Keratinocyte (primary cell): ENCODE results near the gene ELOF1. TPM values are rescaled to one million over a fixed set of nuclear protein-coding genes. Genes with fewer than 3 reads are reported as not detected.

Experiments used
- DNase-seq: peaks from one replicate; pipeline ENCODE4 v3.0.0-alpha.2; 2011; ENCODE audit warnings: low read depth, missing footprints, low spot score
- FAIRE-seq: peaks from 2 replicates; lab custom pipeline; 2011; peaks lifted over from hg19 to GRCh38; lab: Jason Lieb, UNC
- H2AFZ ChIP-seq: 2 replicates; pipeline ENCODE4 v1.6.0; 2012; ENCODE audit warnings: low read length, control low read depth, inconsistent platforms; ENCODE audit not compliant: control insufficient read depth
- H3K27ac ChIP-seq: 2 replicates; pipeline ENCODE4 v1.5.1; 2011; ENCODE audit warnings: low read length; ENCODE audit not compliant: control insufficient read depth, insufficient read depth
- H3K27me3 ChIP-seq: 3 replicates; pipeline ENCODE4 v1.6.0; 2011; ENCODE audit warnings: low read length; ENCODE audit not compliant: control insufficient read depth, insufficient read depth; ENCODE audit errors: extremely low read depth
- H3K36me3 ChIP-seq, 2 experiments: 2 replicates in 1 of 2; 3 replicates in 1 of 2; pipeline ENCODE4 v1.5.1; 2011; ENCODE audit warnings: low read length in 2 of 2, mild to moderate bottlenecking in 1 of 2; ENCODE audit not compliant: control insufficient read depth in 2 of 2, insufficient read depth in 2 of 2; ENCODE audit errors: extremely low read depth in 1 of 2
- H3K4me1 ChIP-seq: 3 replicates; pipeline ENCODE4 v1.5.1; 2011; ENCODE audit warnings: low read length; ENCODE audit not compliant: control insufficient read depth, insufficient read depth; ENCODE audit errors: extremely low read depth
- H3K4me2 ChIP-seq: 3 replicates; pipeline ENCODE4 v1.6.0; 2011; ENCODE audit warnings: low read depth, low read length; ENCODE audit not compliant: control insufficient read depth, insufficient read depth; ENCODE audit errors: extremely low read depth
- H3K4me3 ChIP-seq, 3 experiments: fragments of 200-600 bp in 1 of 3; sonication (generic) in 1 of 3; 2 replicates in 2 of 3; 3 replicates in 1 of 3; pipeline ENCODE4 v1.5.1; 2011 to 2016; ENCODE audit warnings: low read length in 3 of 3, mild to moderate bottlenecking in 3 of 3, control low read depth in 2 of 3, inconsistent platforms in 1 of 3, low read depth in 1 of 3, mixed read lengths in 1 of 3, mixed run types in 1 of 3, moderate library complexity in 1 of 3; ENCODE audit not compliant: control insufficient read depth in 2 of 3, insufficient read depth in 2 of 3; ENCODE audit errors: extremely low read depth in 1 of 3
- H3K79me2 ChIP-seq: 2 replicates; pipeline ENCODE4 v1.6.0; 2012; ENCODE audit warnings: low read length; ENCODE audit not compliant: control insufficient read depth, insufficient read depth
- H3K9ac ChIP-seq: 3 replicates; pipeline ENCODE4 v1.6.0; 2011; ENCODE audit warnings: low read length; ENCODE audit not compliant: control insufficient read depth, insufficient read depth; ENCODE audit errors: extremely low read depth
- H3K9me1 ChIP-seq: 3 replicates; pipeline ENCODE4 v1.6.0; 2011; ENCODE audit warnings: low read length; ENCODE audit not compliant: control insufficient read depth, insufficient read depth; ENCODE audit errors: extremely low read depth
- H3K9me3 ChIP-seq: 2 replicates; pipeline ENCODE4 v1.5.1; 2012; ENCODE audit warnings: low read depth, low read length; ENCODE audit not compliant: control insufficient read depth
- H4K20me1 ChIP-seq: 3 replicates; pipeline ENCODE4 v1.6.0; 2011; ENCODE audit warnings: low read length; ENCODE audit not compliant: control insufficient read depth, insufficient read depth; ENCODE audit errors: extremely low read depth
- EZH2 ChIP-seq: IDR thresholded peaks from one replicate; pipeline ENCODE4 v1.6.1; 2012; ENCODE audit warnings: inconsistent platforms, mild to moderate bottlenecking, low read length, moderate library complexity
- dilution Hi-C: fragments of 300-500 bp; cut with MboI; formaldehyde crosslinking; loops from one replicate; pipeline ENCODE4 v1.7.0; 2020; ENCODE audit warnings: low sequenced_read_pairs; ENCODE audit not compliant: extremely low pct_ligation_motif_present
- polyA plus RNA-seq, 5 experiments: library from polyadenylated mRNA; depleted of rRNA in 3 of 5; stranded (reverse) in 3 of 5; stranded (forward) in 1 of 5; unstranded in 1 of 5; fragments of >200 nt; gene quantifications; 1 replicate in 1 of 5; 2 replicates in 3 of 5; 3 replicates in 1 of 5; pipeline versions ENCODE4 v1.2.1 to v1.2.3, GENCODE V29; 2011 to 2012; ENCODE audit warnings: missing spikeins in 2 of 5, low read depth in 1 of 5, low replicate concordance in 1 of 5
- TF ChIP-seq, protein P1 (sequence below), 3 experiments: IDR thresholded peaks in 1 of 3; conservative IDR thresholded peaks in 1 of 3; optimal IDR thresholded peaks in 1 of 3; 2 replicates in 2 of 3; 3 replicates in 1 of 3; pipeline versions ENCODE3 to v1.5.1; 2011; ENCODE audit warnings: low read length in 3 of 3, mild to moderate bottlenecking in 3 of 3, moderate library complexity in 2 of 3, control low read depth in 1 of 3, inconsistent platforms in 1 of 3; ENCODE audit not compliant: insufficient read depth in 2 of 3; ENCODE audit errors: extremely low read depth in 1 of 3

Gene ELOF1
- polyA plus RNA-seq, 1 donor (not counting 4 experiments of a cell fraction or from before 2014, with no cell fraction given), result 45.3 TPM

- H3K27me3 ChIP-seq, result no peaks in the 10 kb centered on the region
- no peak overlapping the region for H3K27ac ChIP-seq
- H3K4me2 ChIP-seq, result no peak overlapping the region
- DNase-seq, result no peak
- no peak overlapping the region for H3K4me3 ChIP-seq
- H4K20me1 ChIP-seq, result no peaks in the 10 kb centered on the region
- H3K9ac ChIP-seq, result no peak overlapping the region
- H3K79me2 ChIP-seq, result no peaks in the 10 kb centered on the region
- H3K9me1 ChIP-seq, result no peaks in the 10 kb centered on the region
- no peak overlapping the region for H2AFZ ChIP-seq
- H3K36me3 ChIP-seq, result no peaks in the 10 kb centered on the region
- no peak for TF ChIP-seq EZH2
- TF ChIP-seq, protein P1, sequence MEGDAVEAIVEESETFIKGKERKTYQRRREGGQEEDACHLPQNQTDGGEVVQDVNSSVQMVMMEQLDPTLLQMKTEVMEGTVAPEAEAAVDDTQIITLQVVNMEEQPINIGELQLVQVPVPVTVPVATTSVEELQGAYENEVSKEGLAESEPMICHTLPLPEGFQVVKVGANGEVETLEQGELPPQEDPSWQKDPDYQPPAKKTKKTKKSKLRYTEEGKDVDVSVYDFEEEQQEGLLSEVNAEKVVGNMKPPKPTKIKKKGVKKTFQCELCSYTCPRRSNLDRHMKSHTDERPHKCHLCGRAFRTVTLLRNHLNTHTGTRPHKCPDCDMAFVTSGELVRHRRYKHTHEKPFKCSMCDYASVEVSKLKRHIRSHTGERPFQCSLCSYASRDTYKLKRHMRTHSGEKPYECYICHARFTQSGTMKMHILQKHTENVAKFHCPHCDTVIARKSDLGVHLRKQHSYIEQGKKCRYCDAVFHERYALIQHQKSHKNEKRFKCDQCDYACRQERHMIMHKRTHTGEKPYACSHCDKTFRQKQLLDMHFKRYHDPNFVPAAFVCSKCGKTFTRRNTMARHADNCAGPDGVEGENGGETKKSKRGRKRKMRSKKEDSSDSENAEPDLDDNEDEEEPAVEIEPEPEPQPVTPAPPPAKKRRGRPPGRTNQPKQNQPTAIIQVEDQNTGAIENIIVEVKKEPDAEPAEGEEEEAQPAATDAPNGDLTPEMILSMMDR (optimal IDR thresholded peaks at IDR 0.05 in 1 of 3, IDR thresholded peaks at IDR 0.05 in 1 of 3, conservative IDR thresholded peaks at IDR 0.05 in 1 of 3; ENCODE audit: extremely low read depth in 1 of 3, insufficient read depth in 2 of 3, low read length in 3 of 3), result no peak
- no peaks in the 10 kb centered on the region for H3K9me3 ChIP-seq
- dilution Hi-C loops, result no loop called here
- no peak for FAIRE-seq
- H3K4me1 ChIP-seq, result peaks cover 13% of the 10 kb centered on the region
These were observed 22.7 kb upstream of the ELOF1 start for GRCh38 chr19:11581740-11582139.

DNA sequence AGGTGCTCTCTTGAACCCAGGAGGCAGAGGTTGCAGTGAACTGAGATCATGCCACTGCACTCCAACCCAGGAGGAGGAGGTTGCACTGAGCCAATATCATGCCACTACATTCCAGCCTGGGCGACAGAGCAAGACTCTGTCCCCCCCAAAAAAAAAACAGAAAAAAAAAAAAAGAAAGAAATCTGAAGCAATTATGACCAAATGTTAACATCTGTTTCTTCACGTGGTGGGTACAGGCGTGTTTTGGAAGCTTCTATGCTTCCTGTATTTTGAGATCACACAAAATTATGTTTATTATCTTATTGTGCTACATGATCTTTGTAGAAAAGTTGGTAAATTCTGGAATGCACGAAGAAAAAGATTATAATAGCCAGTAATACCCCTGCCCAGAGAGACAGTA is 21.1 kb upstream of the ELOF1 start:
- H3K4me1 ChIP-seq, result peaks cover 13% of the 10 kb centered on the region
- no peak overlapping the region for H3K27ac ChIP-seq

More for the DNA sequence above, 21.1 kb upstream of the ELOF1 start:
- no peak for TF ChIP-seq EZH2
- TF ChIP-seq, protein P1 (optimal IDR thresholded peaks at IDR 0.05 in 1 of 3, IDR thresholded peaks at IDR 0.05 in 1 of 3, conservative IDR thresholded peaks at IDR 0.05 in 1 of 3; ENCODE audit: extremely low read depth in 1 of 3, insufficient read depth in 2 of 3, low read length in 3 of 3), result no peak
- H2AFZ ChIP-seq, result no peak overlapping the region
- FAIRE-seq (no peak), DNase-seq (no peak)
- no peak overlapping the region for H3K4me2 ChIP-seq
- H4K20me1 ChIP-seq, result no peaks in the 10 kb centered on the region
- H3K36me3 ChIP-seq, result no peaks in the 10 kb centered on the region
- H3K79me2 ChIP-seq, result no peaks in the 10 kb centered on the region
- H3K9ac ChIP-seq, result no peak overlapping the region
- H3K27me3 ChIP-seq, result no peaks in the 10 kb centered on the region
- no peak overlapping the region for H3K4me3 ChIP-seq
- no peaks in the 10 kb centered on the region for H3K9me1 ChIP-seq
- dilution Hi-C loops, result no loop called here
- H3K9me3 ChIP-seq, result no peaks in the 10 kb centered on the region
